Adipose tissue (tissue), 3 donors: ENCODE results near the gene PBX1. TPM values are rescaled to one million over a fixed set of nuclear protein-coding genes. Genes with fewer than 3 reads are reported as not detected.

Experiments used
- H3K27ac ChIP-seq: one replicate; pipeline ENCODE4 v1.5.1; 2013; ENCODE audit warnings: low read depth, low read length
- WGBS, 3 donors: extraction: QIAGEN DNeasy Blood & Tissue Kit; methylation state at CpG; one replicate each; pipeline ENCODE4 v1.1.7; 2013; 5-methylcytosine and 5-hydroxymethylcytosine counted together
- polyA plus RNA-seq, 3 donors: library from polyadenylated mRNA; stranded (reverse); fragments of 200-250 nt; gene quantifications; one replicate each; pipeline ENCODE4 v1.2.3, GENCODE V29; 2013
- donor health status: healthy with polysubstance abuse.
- donor health status: Bipolar disorder and iron deficiency.
- donor health status: healthy.

Gene PBX1
- polyA plus RNA-seq, 3 donors: 23.8 to 45.7 (median 24.1) TPM

- no peak overlapping the region for H3K27ac ChIP-seq
- 68 to 94% (median 89%) methylated on average over 3 of the region's 3 CpGs for WGBS, 3 donors
Observed at GRCh38 chr1:164605254-164606091, 46.5 kb downstream of the PBX1 start.

DNA sequence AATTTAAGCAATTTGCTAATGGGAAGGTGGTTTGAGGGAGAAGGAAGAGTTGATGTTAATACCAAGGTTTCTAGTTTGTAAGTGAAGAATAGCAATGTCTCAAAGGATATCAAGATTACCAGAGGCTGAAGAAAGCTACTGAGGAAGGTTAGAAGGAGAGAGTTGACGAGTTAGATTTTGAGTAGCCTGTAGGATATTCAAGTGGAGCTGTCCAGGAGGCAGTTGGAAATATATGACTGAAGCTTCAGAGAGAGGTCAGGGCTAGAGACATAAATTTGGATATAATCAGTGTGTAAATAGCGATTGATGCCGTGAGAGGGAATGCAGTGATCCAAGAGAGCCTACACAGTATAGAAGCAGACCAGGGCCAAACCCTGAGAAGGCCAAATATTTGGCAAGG, 48.4 kb downstream of the PBX1 start:
- H3K27ac ChIP-seq: no peak overlapping the region
- 60 to 81% (median 80%) methylated on average over 3 of the region's 3 CpGs for WGBS, 3 donors

DNA sequence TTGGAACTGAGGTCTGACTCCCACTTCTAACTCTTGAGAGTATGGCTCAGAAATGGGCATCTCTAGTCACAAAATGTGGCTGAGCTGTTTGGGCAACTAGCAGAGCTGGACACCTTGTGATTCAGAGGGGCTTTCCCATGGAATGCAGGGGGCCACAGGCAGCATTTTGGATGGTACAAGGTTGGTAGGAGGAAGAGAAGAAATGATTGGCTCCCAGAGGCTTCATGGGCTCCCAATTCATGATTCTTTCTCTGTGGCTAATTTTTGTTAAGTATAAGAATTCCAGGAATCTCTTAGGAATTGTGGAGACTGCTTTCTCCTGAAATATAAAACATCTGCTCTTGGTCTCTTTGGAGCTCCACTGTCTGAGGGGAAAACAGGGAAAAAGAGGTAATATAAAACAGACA, 49.7 kb downstream of the PBX1 start:
- no peak overlapping the region for H3K27ac ChIP-seq

DNA sequence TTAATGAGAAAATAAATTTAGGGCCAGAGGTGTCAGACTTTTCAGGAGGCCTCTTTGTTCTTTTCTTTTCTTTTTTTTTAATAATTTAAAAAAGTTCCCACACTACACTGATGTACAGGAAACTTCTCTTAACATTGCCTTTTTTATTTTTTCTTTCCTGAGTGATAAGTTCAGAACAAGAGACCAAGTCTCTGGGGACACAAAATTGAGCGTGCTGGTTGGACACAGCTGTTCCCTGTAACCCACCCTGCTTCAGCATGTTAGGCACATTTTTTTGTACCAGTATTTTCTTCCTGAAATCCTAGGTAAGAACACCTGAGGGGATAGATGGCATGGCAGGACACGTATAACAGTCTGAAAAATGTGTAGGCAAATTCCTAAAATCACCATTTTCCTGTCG, 50.1 kb downstream of the PBX1 start:
- no peak overlapping the region for H3K27ac ChIP-seq

DNA sequence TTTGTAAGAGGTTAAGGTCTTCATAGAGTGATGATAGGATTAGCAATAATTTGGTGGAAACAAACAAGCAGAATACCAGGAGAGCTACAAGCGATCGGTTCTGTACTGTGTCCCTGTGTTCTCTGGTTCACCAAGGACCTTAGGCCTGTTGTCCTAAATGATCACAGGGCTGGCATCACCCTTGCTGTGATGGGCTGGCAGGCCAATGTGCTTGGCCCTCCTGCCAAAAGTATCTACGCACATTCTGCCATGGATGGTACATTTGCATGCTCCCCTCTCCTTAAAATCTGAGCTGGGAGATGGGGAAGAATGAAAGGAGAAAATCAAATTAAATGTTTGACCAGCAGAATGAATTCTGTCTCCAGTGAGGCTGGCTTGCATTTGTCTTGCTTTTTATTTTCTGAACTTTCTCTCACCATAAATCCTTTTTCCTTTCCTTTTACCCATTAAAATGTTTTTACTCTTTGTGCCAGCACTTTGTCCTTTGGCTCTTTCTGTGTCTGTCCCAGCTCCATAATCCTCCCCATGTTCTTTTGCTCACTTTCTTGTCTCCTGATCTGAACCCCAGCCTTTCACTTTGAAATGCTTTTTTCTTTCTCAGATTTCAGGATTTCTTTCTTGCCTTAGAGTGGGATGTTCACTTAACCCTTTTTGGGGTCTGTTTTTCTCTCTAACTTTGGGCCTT, 51.7 kb downstream of the PBX1 start:
- 81 to 89% (median 85%) methylated on average over 3 of the region's 3 CpGs for WGBS, 3 donors

More for the DNA sequence above, 50.1 kb downstream of the PBX1 start:
- WGBS, 3 donors: 74 to 78% (median 77%) methylated on average over 3 of the region's 3 CpGs

GRCh38 chr1:164611754-164612642, 53.0 kb downstream of the PBX1 start:
- no peak overlapping the region for H3K27ac ChIP-seq
- WGBS, 3 donors: 55 to 82% (median 76%) methylated on average over 11 of the region's 11 CpGs

More for the DNA sequence above, 51.7 kb downstream of the PBX1 start:
- no peak overlapping the region for H3K27ac ChIP-seq

- WGBS, 3 donors: 25 to 80% (median 79%) methylated on average over 3 of the region's 3 CpGs
- H3K27ac ChIP-seq: no peak overlapping the region
Observed at GRCh38 chr1:164613176-164613575, 54.2 kb downstream of the PBX1 start.

DNA sequence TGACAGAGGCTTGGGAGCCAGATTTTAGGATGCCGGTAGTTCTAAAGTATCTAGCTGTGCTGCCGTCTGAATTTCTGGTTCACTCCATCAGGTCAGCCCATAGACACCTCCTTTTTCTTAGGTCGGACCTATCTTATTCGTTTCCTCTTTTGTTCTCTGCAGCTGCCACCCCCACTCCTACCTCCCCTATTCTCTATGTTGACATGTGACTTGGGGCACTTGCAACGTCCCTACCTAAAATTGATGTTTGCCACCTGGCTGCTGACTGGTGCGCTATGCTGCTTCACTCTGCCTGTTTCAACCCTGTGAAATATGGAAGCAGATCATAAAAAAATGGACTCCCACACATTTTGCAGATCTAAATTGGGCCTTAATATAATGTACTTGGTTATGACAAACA, 55.3 kb downstream of the PBX1 start:
- 74 to 76% (median 75%) methylated on average over 6 of the region's 6 CpGs for WGBS, 3 donors
- no peak overlapping the region for H3K27ac ChIP-seq

- H3K27ac ChIP-seq: peak overlapping the region; percentile 9
- 56 to 69% (median 56%) methylated on average over 7 of the region's 7 CpGs for WGBS, 3 donors
Observed at GRCh38 chr1:164617377-164618201, 58.6 kb downstream of the PBX1 start.

DNA sequence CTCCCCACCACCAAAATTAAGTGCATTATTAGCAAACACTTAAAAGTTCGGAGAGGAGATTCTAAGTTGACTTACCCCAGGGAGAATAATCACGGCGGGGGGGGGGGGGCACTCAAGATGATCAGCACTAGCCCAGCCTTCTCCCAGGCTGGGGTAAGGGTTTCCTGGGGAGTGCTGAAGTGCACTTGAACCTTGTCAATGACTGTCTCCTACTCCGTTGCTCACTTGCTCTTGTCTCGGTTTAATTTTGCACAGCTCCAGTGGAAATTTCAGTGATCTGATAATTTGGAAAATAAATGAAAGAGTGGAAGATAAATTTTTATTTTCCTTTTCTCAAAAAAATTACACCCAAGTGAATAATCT, 59.2 kb downstream of the PBX1 start:
- no peak overlapping the region for H3K27ac ChIP-seq
- WGBS, 3 donors: 51 to 61% (median 52%) methylated on average over 4 to 5 of the region's 5 CpGs

DNA sequence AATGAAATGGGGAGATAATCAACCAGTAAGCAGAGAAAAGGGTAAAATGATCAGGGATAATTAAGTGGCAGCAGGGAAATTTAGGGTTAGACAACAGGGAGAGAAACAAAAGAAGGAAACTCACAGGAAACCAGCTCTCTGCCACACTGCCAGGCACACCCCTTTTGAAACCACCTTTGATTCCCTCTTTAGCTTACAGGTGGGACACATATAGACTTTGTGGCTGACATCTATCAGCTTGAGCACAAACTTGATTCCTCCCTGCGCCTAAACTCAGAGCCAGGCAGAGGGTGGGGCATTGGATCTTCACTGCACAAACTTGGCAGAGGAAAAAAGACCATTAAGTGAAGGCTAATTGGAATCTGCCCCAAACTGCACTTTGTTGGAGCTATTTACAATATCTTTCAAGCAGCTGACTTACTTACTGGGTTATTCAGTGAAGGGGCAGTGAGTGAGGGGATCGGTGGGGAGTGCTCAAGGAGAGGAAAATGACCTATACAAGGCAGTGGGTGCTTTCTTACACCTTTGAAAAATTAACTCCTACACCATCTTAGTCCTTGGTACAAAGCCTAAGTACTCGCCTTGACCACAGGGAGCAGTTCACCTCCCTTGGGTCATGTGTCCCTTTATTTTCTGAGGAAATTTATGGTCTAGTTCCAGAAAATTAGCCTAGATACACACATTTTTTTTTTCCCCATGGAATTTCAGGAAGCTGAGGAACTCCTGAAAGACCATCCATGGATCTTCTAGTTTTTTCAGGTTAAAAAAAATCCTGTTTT, 60.2 kb downstream of the PBX1 start:
- H3K27ac ChIP-seq: no peak overlapping the region
- WGBS, 3 donors: 24 to 38% (median 32%) methylated on average over 3 of the region's 3 CpGs

- 62 to 75% (median 70%) methylated on average over 8 of the region's 8 CpGs for WGBS, 3 donors
- no peak overlapping the region for H3K27ac ChIP-seq
Observed at GRCh38 chr1:164622068-164622845, 63.3 kb downstream of the PBX1 start.

GRCh38 chr1:164623805-164624204, 64.8 kb downstream of the PBX1 start:
- 36 to 76% (median 58%) methylated on average over 1 of the region's 1 CpG for WGBS, 3 donors
- H3K27ac ChIP-seq: no peak overlapping the region

GRCh38 chr1:164624400-164624799, 65.4 kb downstream of the PBX1 start:
- no peak overlapping the region for H3K27ac ChIP-seq
- WGBS, 3 donors: 76 to 95% (median 88%) methylated on average over 1 of the region's 1 CpG

DNA sequence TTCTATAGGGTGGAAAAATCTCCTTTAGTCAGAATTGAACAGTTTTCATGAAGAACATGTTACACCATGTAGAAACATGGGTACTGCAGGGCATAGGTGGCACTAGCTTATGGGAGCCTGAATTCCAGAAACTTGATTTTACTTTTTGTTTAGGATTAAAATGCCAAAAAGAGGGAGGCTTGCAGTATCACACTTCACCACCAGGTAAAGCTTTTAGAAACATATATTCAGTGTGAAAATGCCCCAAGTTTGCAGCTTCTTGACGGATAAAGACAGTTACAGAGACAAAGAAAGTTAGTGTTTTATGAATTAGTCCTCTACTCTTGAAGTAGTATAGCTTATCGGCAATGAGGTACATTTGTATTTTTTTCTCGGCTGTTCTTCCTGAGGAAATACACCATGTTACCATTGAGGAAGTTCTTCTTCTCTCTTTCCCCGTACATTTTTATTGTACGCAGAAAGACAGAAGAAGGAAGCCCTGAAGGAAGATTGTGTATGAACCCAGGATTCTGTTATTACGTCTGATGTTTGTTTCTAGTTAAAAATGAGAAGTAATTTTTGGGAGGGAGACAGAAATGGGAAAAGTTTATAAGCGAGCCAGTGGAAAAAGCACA, 66.1 kb downstream of the PBX1 start:
- no peak overlapping the region for H3K27ac ChIP-seq
- WGBS, 3 donors: 29 to 80% (median 38%) methylated on average over 7 of the region's 7 CpGs

GRCh38 chr1:164628772-164629171, 69.8 kb downstream of the PBX1 start:
- WGBS, 3 donors: 75 to 81% (median 77%) methylated on average over 7 of the region's 7 CpGs
- no peak overlapping the region for H3K27ac ChIP-seq
